GM19351 (cell line): ENCODE results near the gene ADARB1.

Experiments
- ATAC-seq: cut with Tn5 transposase; IDR thresholded peaks from one replicate; pipeline ENCODE4 v1.9.1; 2021; ENCODE audit warnings: mild to moderate bottlenecking, moderate library complexity; ENCODE audit not compliant: unreplicated experiment

Gene ADARB1

GRCh38 chr21:45146801-45147200 is 72.4 kb downstream of the ADARB1 start:
- no peak for ATAC-seq

GRCh38 chr21:45147473-45148315 is 73.3 kb downstream of the ADARB1 start:
- no peak for ATAC-seq

- no peak for ATAC-seq
These were observed 74.1 kb downstream of the ADARB1 start for GRCh38 chr21:45148316-45148990.

- no peak for ATAC-seq
These were observed 74.6 kb downstream of the ADARB1 start for GRCh38 chr21:45149021-45149420.

DNA sequence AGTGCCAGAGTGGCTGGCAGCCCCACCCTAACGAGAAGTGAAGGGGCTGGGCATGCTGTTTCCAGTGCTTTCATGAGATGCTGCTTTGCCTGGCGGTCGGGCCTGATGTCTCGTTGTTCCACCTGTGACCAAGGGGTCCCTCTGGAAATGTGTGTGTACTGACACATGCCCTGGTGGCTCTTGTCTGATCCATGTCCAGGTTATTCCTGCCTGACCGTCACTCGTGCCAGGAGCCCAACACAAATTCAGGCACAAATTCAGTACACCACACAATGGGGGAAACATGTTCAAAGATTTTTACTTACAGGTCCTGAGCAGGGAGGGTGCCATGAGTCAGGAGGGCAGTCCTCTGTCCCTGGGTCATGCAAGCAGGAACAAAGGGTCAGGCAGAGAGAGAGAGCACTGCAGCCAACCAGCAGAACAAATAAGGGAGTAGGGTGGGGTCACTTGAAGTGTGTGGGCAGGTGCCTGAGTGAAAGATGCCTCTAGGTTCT is 76.3 kb downstream of the ADARB1 start:
- ATAC-seq, result no peak

- no peak for ATAC-seq
These were observed 77.2 kb downstream of the ADARB1 start for GRCh38 chr21:45151445-45152160.

GRCh38 chr21:45152265-45152746 is 77.9 kb downstream of the ADARB1 start:
- peak; percentile 55 for ATAC-seq

DNA sequence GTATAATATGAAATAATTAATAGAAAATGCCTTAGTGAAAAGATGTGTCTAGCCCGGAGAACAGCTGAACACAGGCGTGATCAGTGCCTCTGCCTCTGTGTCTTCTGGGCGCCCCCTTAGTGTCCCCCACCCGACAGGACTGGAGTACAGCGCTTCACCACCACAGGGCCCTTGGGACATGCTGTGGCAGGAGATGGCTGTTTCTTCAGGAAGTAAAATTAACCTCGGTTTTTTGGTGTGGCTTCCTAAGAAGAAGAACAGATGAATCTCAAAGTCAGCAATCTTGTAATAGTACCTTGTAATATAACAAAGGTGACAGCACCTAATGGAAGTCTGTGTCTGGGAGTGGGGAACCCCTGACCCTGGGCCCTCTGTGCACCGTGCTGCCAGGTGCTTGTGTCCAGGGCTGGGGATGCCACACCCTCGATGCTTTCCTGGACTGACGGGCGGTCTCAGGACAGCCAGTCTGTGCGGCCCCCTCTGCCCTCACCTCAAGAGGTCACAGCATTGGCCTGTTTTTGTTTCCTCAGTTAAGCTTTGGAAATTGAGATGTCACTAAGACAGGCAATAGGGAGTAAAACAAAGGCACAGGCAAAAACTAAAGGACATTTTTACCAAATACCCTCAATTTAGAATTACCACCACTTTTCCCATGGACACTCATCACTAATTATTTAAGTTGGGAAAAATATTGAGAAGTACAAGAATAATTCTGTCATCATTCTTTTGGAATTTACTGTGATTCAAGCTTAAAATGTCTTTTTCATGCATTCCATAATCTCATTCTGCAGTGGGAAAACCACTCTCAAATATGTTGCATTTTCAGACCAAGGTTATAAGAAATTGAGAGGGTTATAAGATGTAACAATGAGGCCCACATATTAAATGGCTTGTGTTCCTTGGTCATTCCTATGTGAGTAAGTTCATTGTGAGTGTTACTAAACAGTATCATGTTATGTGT is 79.3 kb downstream of the ADARB1 start:
- no peak for ATAC-seq

DNA sequence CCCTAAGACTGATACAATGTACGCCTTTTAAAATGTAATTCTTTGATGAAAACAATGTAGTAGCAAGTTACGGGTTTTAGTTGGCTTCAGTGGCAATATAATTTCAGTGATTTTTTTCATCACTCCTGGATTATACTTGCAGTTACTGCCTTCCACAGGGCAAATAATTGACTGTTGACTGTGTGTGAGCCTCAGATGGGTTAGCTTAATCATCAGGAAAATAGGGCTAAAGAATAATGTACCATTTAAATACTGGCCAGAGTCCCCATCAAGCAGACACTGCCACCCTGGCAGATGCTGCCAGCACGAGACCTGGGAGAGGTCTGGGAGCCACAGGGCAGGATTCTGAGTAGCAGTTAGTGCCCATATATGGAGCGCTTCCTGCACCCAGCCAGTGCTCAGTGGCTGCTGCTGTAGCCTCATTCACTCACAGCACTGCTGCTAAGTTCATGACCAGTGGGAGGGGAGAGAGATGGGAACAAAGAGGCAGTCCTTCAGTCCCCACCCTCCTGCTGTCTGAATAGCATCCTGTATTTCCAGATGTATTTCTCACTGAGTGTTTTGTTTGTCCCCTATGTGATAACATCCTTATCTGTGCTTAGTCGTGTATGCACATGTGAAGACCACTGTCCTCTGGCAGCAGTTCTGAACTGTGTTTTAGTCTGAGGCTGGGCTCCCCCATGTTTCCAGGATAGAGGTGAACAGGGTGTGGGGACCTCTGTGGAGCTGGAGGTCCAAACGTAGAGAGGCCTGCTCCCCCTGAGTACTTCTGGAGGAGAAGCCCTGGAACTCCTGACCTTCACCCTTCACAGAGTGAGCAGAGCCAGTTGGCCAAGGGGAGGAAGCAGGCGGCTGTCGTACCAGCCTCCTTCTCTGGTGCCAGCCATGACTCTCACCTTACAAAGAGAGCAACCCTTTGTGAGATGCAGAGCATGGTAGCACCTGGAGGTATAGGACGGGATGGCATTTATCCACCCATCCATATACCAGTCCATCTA is 80.4 kb downstream of the ADARB1 start:
- no peak for ATAC-seq

DNA sequence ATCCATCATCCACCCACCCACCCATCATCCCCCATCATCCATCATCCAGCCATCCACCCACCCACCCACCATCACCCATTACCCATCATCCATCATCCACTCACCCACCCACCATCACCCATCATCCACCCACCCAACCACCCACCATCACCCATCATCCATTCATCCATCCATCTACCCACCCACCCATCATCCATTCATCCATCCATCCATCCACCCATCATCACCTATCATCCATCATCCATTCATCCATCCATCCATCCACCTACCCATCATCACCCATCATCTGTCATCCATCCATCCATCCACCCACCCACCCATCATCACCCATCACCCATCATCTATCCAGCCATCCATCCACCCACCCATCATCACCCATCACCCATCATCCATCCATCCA is 81.5 kb downstream of the ADARB1 start:
- no peak for ATAC-seq

GRCh38 chr21:45156459-45156858 is 82.1 kb downstream of the ADARB1 start:
- no peak for ATAC-seq

DNA sequence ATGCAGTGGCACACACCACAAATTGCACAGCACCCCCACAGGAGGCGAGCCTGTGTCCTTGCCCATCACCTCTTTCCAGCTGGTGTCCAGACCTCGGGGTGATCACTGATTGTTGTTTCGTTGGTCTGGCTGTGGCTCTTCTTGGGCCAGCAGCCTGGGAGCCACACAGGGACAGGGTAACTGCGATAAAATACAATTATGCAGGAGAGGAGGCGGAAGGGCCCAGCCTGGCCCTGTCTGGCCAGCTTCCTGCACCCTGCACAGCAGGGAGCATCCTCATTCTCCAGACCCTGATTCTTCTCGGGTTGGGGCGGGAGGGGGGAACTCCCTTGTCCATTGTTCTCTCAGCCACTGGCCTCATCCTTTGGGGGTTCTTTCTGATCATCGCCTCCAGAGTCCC is 83.6 kb downstream of the ADARB1 start:
- ATAC-seq, result no peak

DNA sequence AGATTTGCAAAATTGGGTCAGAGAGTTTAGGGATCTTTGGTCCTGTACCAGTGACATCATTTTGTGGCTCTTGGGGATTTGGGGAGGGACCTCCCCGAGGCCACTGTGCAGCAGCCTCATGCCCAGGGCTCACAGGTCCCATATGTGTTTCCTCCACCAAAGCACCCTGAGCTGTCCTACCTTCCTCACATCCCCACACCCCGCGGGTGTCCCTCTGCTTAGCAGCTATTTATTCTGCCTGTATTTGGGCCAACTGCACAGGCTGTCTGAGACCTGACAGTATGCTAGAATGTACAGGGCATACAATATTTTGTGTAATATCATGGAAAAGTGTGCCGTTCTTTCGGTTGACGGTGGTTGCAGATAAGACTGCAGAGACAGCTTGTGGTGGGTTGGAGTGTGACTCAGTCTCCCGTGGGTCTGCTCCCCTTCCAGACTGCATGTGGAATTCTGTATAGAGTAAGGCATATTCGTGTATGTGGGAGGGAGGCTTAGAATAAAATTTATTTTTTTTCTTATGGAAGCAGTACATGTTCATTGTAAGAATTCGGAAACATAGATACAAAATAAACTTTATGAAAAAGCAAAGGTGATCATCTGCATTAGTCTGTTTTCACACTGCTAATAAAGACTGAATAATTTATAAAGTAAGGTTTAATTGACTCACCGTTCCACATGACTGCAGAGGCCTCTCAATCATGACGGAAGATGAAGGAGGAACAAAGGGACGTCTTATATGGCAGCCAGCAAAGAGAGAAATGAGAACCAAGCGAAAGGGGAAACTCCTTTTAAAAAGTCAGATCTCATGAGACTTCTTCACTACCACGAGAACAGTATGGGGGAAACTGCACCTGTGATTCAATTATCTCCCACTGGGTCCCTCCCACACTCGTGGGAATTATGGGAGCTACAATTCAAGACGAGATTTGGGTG is 84.4 kb downstream of the ADARB1 start:
- ATAC-seq, result no peak

DNA sequence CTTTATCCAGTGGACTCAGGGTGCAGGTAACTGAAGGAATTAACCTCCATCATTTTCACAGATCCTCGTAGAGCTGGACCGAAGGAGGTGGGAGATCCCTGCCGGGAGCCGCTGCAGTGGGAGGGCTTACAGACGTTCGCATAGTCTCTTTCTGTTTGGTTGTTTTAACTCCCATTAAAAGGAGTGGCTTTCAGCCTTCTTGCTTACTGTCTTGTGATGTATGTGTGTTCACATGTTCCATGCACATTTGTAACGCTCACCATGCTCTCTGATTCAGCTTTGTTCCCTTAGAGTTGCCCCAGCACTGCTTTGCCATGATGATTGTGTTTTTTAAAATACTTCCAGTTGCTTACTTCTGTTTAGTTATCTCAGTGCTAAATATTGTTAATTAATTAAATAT is 85.8 kb downstream of the ADARB1 start:
- no peak for ATAC-seq

GRCh38 chr21:45161038-45161945 is 86.9 kb downstream of the ADARB1 start:
- ATAC-seq, result no peak

GRCh38 chr21:45162115-45162514 is 87.7 kb downstream of the ADARB1 start:
- ATAC-seq, result no peak

DNA sequence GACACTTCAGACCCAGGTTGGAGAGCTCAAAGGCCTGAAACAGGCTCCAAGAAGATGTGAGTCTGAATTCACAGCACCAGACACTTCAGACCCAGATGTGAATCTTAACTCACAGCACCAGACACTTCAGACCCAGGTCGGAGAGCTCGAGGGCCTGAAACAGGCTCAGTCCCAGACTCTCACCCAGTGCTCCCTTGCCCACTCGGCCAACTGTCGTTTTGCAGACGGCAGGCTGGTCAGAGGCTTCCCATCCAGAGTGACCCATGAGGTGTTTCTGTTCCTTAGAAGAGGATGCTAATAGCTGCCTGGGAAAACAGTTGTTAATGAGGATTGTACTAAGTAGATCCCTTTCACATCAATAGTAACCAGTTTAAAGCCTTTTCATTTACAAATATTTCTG is 88.4 kb downstream of the ADARB1 start:
- ATAC-seq, result no peak
